Stimulated activated CD4-positive, alpha-beta T cell treated with anti-CD3 and anti-CD28 coated beads, TNF-alpha, amount 100 ng/mL, for 48 hours (primary cell): ENCODE results near the gene KCNQ1.
"Not testable (repeated sequence)": the region's sequence is repeated elsewhere in the genome, so short reads cannot be mapped to it uniquely, and the experiment has no call there.

Experiments
- DNase-seq, 3 donors: peaks; one replicate each; pipeline ENCODE4 v3.0.0-alpha.2; 2020; ENCODE audit warnings: low read depth in 3 of 3

The KCNQ1 gene

GRCh38 chr11:2474059-2474901 is 29.5 kb downstream of the KCNQ1 start:
- DNase-seq: no peak

- no peak for DNase-seq
These were observed 30.5 kb downstream of the KCNQ1 start for GRCh38 chr11:2475136-2475918.

DNA sequence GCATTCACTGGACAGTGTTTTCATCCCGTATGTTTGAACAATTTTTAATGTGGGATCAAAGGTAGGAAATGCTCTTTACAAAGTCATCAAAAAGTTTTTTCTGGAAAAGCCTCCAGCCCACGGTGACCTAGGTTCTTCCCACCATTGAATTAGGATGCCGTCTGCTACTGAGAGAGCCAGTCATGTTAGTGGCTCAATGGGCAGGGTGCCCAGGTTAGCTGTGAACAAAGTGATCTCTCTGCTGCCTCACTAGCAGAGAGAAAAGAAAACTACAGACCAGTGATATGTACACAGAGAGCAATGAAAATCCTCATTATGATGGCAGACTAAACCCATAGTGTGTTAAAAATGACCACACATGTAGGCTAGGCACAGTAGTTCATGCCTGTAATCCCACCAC is 32.4 kb downstream of the KCNQ1 start:
- DNase-seq: no peak

- DNase-seq: no peak
These were observed 33.1 kb downstream of the KCNQ1 start for GRCh38 chr11:2477936-2478335.

DNA sequence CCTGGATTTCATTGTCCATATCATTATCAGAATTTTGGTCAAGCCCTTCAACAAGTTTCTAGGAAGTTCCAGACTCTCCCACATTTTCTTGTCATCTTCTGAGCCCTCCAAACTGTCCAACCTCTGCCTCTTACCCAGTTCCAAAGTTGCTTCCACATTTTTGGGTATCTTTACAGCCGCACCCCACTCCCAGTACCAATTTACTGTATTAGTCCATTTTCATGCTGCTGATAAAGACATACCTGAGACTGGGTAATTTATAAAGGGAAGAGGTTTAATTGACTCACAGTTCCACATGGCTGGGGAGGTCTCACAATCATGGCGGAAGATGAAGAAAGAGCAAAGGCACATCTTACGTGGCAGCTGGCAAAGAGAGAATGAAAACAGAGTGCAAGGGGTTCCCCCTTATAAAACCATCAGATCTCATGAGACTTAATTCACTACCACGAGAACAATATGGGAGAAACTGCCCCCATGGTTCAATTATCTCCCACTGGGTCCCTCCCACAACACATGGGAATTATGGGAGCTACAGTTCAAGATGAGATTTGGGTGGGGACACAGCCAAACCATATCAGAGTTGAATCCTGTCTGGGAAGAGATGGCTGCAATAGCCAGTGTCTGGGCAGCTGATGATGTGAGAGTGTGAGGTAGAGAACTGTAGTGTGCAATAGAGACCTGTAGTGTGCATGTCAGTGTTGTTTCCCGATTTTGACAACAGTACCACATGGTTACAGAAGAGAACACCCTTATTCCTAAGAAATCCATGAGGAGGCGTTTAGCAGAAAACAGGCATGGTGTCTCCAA is 35.5 kb downstream of the KCNQ1 start:
- DNase-seq: not testable (repeated sequence)

DNA sequence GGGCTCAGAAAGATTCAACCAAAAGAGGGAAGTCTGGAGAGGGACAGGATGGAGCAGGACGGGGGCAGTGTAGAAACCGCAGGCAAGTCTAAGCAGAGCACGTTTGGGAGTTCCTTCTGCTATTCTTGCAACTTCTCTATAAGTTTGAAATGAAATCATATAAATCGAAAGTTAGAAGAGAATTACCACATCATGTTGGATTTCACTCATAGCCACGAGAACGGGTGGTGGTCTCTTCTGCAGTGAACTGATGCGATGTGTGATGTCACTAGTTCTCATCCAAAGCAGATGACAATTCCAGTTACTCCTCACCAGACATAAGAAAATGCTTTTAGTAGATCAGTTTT is 36.0 kb downstream of the KCNQ1 start:
- no peak for DNase-seq

DNA sequence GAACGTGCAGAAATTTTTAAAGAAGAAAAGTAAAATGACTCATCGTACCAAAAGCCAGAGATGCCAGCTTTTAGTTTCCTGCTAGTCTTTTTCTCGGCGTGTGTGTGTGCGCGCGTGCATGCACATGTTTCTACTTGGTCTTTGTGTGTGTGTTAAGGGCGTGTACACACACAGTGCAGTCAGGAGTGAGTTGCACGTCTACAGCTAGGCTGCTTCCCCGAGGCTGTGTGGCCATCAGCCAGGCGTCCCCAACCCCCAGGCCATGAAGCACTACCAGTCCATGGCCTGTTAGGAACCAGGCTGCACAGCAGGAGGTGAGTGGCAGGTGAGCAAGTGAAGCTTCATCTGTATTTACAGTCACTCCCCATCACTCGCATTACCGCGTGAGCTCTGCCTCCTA is 36.4 kb downstream of the KCNQ1 start:
- no peak for DNase-seq

DNA sequence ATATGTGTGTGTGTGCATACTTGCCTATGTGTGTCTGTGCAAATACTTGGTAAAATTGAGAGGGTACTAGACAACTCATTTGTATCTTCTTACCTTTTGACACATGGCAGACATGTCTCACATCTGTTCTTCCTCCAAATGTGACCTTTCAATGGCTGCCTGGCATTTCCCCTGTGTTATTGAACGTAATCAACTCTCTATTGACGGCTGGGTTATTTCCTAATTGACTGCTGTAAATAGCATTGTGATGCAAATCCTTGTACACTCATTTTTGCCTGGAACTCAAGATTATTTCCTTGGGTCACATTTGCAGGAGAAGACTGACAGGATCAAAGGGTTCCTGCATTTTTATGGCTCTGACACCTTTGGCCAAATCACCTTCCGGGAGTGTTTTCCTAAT is 37.4 kb downstream of the KCNQ1 start:
- no peak for DNase-seq

DNA sequence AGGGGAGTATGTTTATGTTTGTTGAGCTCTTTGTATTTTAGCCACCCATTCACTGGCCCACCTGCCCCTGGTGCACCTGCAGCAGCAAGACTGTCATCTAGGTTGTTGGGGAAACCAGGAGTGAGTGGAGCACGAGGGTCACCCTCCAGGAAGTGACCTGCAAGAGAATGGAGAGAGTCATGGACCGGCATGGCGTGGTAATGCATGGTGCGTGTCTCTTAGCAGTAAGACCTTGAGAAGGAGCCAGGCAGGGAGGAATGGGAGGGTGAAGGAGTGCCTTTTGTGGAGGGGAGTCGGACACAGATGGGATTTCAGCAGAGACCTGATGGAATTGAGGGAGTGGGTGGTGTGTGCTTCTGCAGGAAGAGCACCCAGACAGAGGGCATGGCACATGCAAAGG is 37.9 kb downstream of the KCNQ1 start:
- DNase-seq: no peak

GRCh38 chr11:2483426-2483825 is 38.6 kb downstream of the KCNQ1 start:
- no peak for DNase-seq

DNA sequence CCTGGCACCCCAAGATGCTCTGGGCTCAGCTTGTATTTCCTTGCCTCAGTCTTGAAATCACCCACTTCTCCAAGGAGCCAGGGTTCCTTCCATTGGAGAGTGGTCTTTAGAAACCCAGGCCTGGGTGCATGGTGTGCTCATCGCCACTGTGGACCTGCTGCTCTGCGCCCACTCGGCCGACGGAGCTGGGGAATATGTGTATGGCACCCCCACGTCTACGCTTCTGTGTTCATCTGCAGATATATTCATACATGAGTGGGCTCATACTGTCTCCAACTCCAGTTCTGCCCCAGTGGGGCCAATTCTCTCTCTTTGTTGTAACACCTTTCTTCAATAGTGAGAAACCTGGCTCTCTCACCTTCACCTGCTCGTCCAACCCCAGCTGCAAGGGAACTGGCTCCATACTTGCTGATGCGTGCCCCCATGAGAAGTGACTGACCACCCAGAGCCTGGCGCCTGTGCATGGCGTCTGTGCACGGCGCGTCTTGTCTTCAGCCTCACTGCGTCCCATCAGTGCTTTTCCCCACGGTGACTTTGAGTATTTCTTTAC is 39.8 kb downstream of the KCNQ1 start:
- no peak for DNase-seq

- DNase-seq: no peak
These were observed 43.2 kb downstream of the KCNQ1 start for GRCh38 chr11:2488004-2488403.

GRCh38 chr11:2489083-2489482 is 44.3 kb downstream of the KCNQ1 start:
- no peak for DNase-seq

- DNase-seq: not testable (repeated sequence)
These were observed 53.1 kb downstream of the KCNQ1 start for GRCh38 chr11:2497951-2498350.

GRCh38 chr11:2498750-2499149 is 53.9 kb downstream of the KCNQ1 start:
- no peak for DNase-seq

DNA sequence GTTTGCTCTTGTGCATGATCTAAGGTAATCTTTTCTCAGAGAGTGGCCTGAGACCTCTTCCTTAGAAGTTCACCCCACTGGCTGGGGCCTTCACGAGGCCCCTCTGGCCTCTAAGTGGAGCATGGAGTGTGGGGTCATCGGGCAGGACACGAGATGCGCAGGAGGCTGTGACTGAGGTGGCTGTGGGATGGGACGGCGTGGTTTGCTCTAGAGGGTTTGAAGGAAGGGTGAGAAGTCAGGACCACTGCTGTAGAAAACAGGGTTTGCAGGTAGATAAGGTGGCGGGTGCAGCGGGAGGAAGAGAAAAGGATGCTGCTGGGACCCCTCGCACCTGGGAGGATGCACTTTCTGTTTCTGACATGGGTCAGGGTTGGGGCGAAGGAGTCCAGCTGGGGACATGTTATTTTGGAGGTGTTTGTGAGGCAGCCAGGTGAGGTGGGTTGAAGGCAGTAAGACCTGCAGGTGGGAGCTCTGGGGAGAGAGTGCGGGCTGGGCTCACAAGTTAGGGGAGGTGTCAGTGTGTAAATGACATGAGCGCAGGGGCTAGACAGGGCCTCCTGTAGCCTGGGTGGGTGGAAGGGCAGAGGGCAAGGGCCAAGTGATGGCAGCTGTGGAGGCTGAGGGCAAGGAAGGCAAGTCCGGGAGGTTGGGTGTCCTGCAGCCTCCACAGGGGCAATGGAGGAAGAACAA is 62.5 kb downstream of the KCNQ1 start:
- no peak for DNase-seq

- DNase-seq: no peak
These were observed 63.3 kb downstream of the KCNQ1 start for GRCh38 chr11:2507945-2508749.

GRCh38 chr11:2508793-2509192 is 64.0 kb downstream of the KCNQ1 start:
- DNase-seq: no peak

DNA sequence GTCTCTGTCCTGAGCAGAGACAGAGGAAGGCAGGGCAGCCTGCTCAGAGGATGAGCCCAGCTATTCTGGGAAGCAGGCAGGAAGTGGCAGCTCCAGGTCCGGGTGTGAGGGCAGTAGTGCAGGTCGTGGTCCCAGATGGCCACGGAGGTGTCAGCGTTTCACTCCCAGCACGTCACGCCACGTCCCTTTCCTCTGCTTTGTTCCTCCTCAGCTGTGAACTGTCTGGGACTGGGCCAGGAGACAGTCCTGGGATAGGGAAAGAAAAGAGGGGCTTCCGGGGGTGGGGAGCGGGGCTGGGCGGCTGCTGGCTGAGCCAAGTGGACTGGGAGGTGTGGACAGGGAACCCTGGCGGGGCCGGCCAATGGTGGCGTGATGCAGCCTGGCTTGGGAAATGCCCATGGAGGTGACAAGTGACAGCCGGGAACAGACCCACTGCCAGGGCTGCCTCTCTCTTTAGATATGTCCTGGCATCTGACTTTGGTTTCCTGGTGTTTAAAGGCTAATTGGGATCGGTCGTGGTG is 64.7 kb downstream of the KCNQ1 start:
- DNase-seq: no peak

GRCh38 chr11:2510626-2511402 is 66.0 kb downstream of the KCNQ1 start:
- DNase-seq: no peak
